ENCODE measurements around the gene PDLIM4. TPM values are rescaled to one million over a fixed set of nuclear protein-coding genes. Genes with fewer than 3 reads are reported as not detected.

The PDLIM4 gene
- total RNA-seq, 1 experiment from 2014 or later, result 7.6 TPM

- H3K79me2 ChIP-seq (ENCODE audit: insufficient read depth, low read length), result no peaks in the 10 kb centered on the region
- H2BK120ac ChIP-seq (ENCODE audit: low read depth, low read length, poor library complexity, severe bottlenecking), result no peak overlapping the region
- H2BK20ac ChIP-seq (ENCODE audit: low read depth, low read length, poor library complexity, severe bottlenecking), result no peak overlapping the region
- no peaks in the 10 kb centered on the region for H3K79me1 ChIP-seq (ENCODE audit: insufficient read depth, low read depth, low read length, poor library complexity, severe bottlenecking)
- H4K8ac ChIP-seq (replicated peaks; ENCODE audit: insufficient read length, low read depth, low read length), result no peak overlapping the region
- no peak overlapping the region for H4K5ac ChIP-seq (ENCODE audit: insufficient read length, low read depth, low read length)
- no peak for TF ChIP-seq CTCF (conservative IDR thresholded peaks at IDR 0.05)
- no peak overlapping the region for H3K27ac ChIP-seq (ENCODE audit: insufficient read length, low read depth, low read length)
- H2BK5ac ChIP-seq (ENCODE audit: insufficient read length, low read length), result no peak overlapping the region
- H3K14ac ChIP-seq (ENCODE audit: insufficient read depth, low read length), result no peak overlapping the region
- no peak overlapping the region for H3K4me3 Mint-ChIP-seq
- no peak overlapping the region for H3T11ph ChIP-seq (ENCODE audit: low read length)
- H3K4me1 ChIP-seq (ENCODE audit: insufficient read depth, low read length), result peaks cover 4% of the 10 kb centered on the region; the same call in 1 of the 2 replicates
- H2AFZ ChIP-seq (ENCODE audit: low read length), result peak overlapping the region; percentile 27
- H3K18ac ChIP-seq (ENCODE audit: insufficient read length, low read depth, low read length), result no peak overlapping the region
- H2BK12ac ChIP-seq (ENCODE audit: insufficient read length, low read depth, low read length), result no peak overlapping the region
- H2AK5ac ChIP-seq (ENCODE audit: insufficient read length, low read length), result no peak overlapping the region
- H3K56ac ChIP-seq (ENCODE audit: insufficient read length, low read depth, low read length), result no peak overlapping the region
- no peak overlapping the region for H3K27ac Mint-ChIP-seq
- no peak overlapping the region for H2BK15ac ChIP-seq (ENCODE audit: low read depth, low read length)
- no peak for DNase-seq
- no peak overlapping the region for H3K23ac ChIP-seq (ENCODE audit: insufficient read length, low read depth, low read length)
- no peaks in the 10 kb centered on the region for H3K27me3 ChIP-seq (ENCODE audit: insufficient read depth, low read length)
- peaks cover 3% of the 10 kb centered on the region; the same call in 1 of the 2 replicates for H3K27me3 Mint-ChIP-seq (ENCODE audit: low read depth)
- H3K4me2 ChIP-seq (ENCODE audit: insufficient read depth, insufficient read length, low read length), result no peak overlapping the region
- H4K91ac ChIP-seq (ENCODE audit: insufficient read length, low read depth, low read length), result no peak overlapping the region
- H3K9me3 Mint-ChIP-seq, result no peaks in the 10 kb centered on the region
- WGBS (ENCODE audit: extremely low coverage, insufficient read length, low lambda C conversion rate), result no CpG with 5 or more reads among the region's 2 CpGs
- H3K4me1 Mint-ChIP-seq, result peaks cover 9% of the 10 kb centered on the region in 2 experiments
- H3K23me2 ChIP-seq (ENCODE audit: insufficient read length, low read depth, low read length, poor library complexity, severe bottlenecking), result no peaks in the 10 kb centered on the region
- no peaks in the 10 kb centered on the region for H3K36me3 Mint-ChIP-seq (ENCODE audit: insufficient read depth in 1 of 3, low read depth in 3 of 3)
- no peaks in the 10 kb centered on the region for H3K9me3 ChIP-seq (ENCODE audit: control insufficient read depth, low read depth, low read length)
- H4K20me1 ChIP-seq (ENCODE audit: control insufficient read depth, insufficient read depth, insufficient read length), result no peaks in the 10 kb centered on the region
- H3K4ac ChIP-seq (ENCODE audit: low read depth, low read length), result no peak overlapping the region
- H3K9ac ChIP-seq (ENCODE audit: extremely low read depth, insufficient read length, low read length), result no peak overlapping the region
These were observed 6.9 kb upstream of the PDLIM4 start for GRCh38 chr5:132250547-132250946.

Measured in H9 (cell line).